ENCODE results near the gene USPL1. TPM values are rescaled to one million over a fixed set of nuclear protein-coding genes. Genes with fewer than 3 reads are reported as not detected.
"Not testable (repeated sequence)": the region's sequence is repeated elsewhere in the genome, so short reads cannot be mapped to it uniquely, and the experiment has no call there.

Gene USPL1
- total RNA-seq, 6 experiments from 2014 or later: 5.6 to 11.2 (median 8.4) TPM

DNA sequence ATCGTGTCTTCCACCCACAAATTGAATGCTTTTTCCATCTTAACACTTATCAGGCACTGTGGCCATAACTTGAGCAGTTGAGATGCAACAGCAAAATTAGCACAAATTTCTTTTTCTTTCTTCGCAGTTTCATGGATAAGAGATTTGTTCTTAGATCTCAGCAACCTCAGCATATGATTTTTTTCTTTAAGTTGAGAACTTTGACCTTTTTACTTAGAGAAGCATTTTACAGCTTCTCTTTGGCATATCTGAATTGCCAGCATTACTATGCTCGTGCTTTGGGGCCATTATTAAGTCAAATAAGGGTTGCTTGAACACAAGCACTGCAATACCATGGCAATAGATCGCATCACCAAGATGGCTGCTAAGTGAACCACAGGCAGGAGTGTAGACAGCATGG lies 16.1 kb downstream of the USPL1 start:
- H3K4me1 ChIP-seq: peaks cover 0 to 19% (median 2%) of the 10 kb centered on the region in 4 donors
- DNase-seq (no peak), ATAC-seq (no peak)
- intact Hi-C loops (cut with DNase I): no loop called here
- WGBS (ENCODE audit: insufficient coverage, low coverage, low lambda C conversion rate, missing lambda C conversion rate): 88% methylated on average over 4 of the region's 4 CpGs
- H3K9me3 ChIP-seq: no peaks in the 10 kb centered on the region
- TF ChIP-seq POLR2A (IDR thresholded peaks at IDR 0.05): no peak
- TF ChIP-seq, protein P1, sequence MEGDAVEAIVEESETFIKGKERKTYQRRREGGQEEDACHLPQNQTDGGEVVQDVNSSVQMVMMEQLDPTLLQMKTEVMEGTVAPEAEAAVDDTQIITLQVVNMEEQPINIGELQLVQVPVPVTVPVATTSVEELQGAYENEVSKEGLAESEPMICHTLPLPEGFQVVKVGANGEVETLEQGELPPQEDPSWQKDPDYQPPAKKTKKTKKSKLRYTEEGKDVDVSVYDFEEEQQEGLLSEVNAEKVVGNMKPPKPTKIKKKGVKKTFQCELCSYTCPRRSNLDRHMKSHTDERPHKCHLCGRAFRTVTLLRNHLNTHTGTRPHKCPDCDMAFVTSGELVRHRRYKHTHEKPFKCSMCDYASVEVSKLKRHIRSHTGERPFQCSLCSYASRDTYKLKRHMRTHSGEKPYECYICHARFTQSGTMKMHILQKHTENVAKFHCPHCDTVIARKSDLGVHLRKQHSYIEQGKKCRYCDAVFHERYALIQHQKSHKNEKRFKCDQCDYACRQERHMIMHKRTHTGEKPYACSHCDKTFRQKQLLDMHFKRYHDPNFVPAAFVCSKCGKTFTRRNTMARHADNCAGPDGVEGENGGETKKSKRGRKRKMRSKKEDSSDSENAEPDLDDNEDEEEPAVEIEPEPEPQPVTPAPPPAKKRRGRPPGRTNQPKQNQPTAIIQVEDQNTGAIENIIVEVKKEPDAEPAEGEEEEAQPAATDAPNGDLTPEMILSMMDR (IDR thresholded peaks at IDR 0.05): no peak
- H3K27me3 ChIP-seq: no peaks in the 10 kb centered on the region
- no peak overlapping the region for H3K4me3 ChIP-seq
- peaks cover 0 to 27% (median 1%) of the 10 kb centered on the region in 4 donors for H3K36me3 ChIP-seq
- no peak overlapping the region for H3K27ac ChIP-seq

DNA sequence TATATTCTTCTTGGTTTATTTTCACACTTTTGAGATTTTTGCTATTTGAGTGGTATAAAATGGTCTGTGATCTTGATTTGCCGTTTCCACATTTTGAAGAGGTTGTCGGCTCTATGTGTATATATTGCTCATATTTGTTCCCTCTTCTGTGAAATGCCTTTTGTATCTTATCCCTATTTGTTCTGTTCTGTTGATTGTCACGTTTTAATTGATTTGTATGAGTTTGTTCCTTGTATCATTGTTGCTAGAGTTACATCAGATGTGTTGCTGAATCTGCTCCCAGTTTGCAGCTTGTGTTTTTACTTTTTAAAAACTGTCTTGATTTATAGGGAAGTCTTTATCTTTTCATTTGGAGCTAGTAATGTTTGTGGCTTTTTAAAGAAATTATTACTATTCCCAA lies 17.1 kb downstream of the USPL1 start:
- Histone ChIP-seq H3K4me1 (peaks cover 0 to 19% (median 4%) of the 10 kb centered on the region in 4 donors), H3K27ac (no peak overlapping the region), H3K4me3 (no peak overlapping the region), H3K36me3 (peaks cover 0 to 25% (median 1%) of the 10 kb centered on the region in 4 donors), H3K9me3 (no peaks in the 10 kb centered on the region), H3K27me3 (no peaks in the 10 kb centered on the region)
- intact Hi-C loops (cut with DNase I): no loop called here
- DNase-seq (no peak), ATAC-seq (peak in 1 of 4 donors; percentile 23)
- WGBS (ENCODE audit: insufficient coverage, low coverage, low lambda C conversion rate, missing lambda C conversion rate): 31% methylated on average over 3 of the region's 3 CpGs
- TF ChIP-seq, protein P1 (IDR thresholded peaks at IDR 0.05): no peak

DNA sequence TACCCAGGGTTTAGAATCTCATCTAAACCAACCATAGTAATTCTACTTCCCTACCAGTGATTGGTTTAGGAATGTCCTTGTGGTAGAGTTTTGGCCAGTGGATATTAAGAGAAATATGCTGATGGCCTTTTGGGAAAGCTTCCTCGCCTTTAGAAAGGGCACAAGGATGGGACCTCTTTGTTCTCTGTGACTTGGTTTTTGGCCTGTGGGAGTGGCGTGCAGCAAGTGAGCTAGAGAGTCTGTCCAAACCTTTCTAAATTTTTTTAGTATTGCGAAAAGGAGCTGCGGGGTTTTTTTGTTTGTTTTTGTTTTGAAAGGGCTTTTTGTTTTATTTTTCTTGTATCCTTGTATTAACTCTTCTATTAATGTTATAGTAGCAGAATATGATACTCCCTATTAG lies 20.6 kb downstream of the USPL1 start:
- H3K9me3 ChIP-seq: no peaks in the 10 kb centered on the region
- no peaks in the 10 kb centered on the region for H3K27me3 ChIP-seq
- no peak for TF ChIP-seq POLR2A (IDR thresholded peaks at IDR 0.05)
- TF ChIP-seq, protein P1 (IDR thresholded peaks at IDR 0.05): no peak
- no peak overlapping the region for H3K4me3 ChIP-seq
- H3K4me1 ChIP-seq: peaks cover 0 to 19% (median 4%) of the 10 kb centered on the region in 4 donors
- intact Hi-C loops (cut with DNase I): no loop called here
- no peak overlapping the region for H3K27ac ChIP-seq
- DNase-seq (no peak), ATAC-seq (peak; percentile 59 to 83 (median 76))
- 26% methylated on average over 4 of the region's 4 CpGs for WGBS (ENCODE audit: insufficient coverage, low coverage, low lambda C conversion rate, missing lambda C conversion rate)
- peaks cover 0 to 9% (median 8%) of the 10 kb centered on the region in 4 donors for H3K36me3 ChIP-seq

DNA sequence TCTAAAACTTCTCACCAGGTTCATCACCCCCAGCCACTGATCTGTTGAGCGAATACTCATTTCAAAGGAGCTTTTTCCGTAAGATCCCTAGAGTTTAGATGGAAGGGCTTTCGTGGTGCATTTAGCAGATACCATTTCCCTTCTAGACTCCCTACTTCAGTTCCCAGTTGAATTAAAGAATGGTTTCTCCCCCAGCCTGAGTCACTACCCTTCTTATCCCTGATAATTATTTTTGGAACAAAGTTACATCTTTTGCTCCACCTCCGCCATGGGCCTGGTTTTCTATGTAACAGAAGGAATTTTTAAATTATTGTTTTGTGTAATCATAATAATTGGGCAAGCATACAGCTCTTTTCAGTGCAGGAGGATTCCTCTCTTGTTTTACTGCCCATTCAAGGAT lies 22.0 kb downstream of the USPL1 start:
- H3K4me1 ChIP-seq: peaks cover 0 to 19% (median 4%) of the 10 kb centered on the region in 4 donors
- no peak for DNase-seq
- H3K4me3 ChIP-seq: no peak overlapping the region
- no peaks in the 10 kb centered on the region for H3K9me3 ChIP-seq
- TF ChIP-seq, protein P1 (IDR thresholded peaks at IDR 0.05): no peak
- TF ChIP-seq POLR2A (IDR thresholded peaks at IDR 0.05): no peak
- H3K36me3 ChIP-seq: peaks cover 0 to 20% (median 8%) of the 10 kb centered on the region in 4 donors
- no peaks in the 10 kb centered on the region for H3K27me3 ChIP-seq
- H3K27ac ChIP-seq: no peak overlapping the region
- WGBS (ENCODE audit: insufficient coverage, low coverage, low lambda C conversion rate, missing lambda C conversion rate): 96% methylated on average over 4 of the region's 4 CpGs
- intact Hi-C loops (cut with DNase I): no loop called here
- no peak for ATAC-seq

DNA sequence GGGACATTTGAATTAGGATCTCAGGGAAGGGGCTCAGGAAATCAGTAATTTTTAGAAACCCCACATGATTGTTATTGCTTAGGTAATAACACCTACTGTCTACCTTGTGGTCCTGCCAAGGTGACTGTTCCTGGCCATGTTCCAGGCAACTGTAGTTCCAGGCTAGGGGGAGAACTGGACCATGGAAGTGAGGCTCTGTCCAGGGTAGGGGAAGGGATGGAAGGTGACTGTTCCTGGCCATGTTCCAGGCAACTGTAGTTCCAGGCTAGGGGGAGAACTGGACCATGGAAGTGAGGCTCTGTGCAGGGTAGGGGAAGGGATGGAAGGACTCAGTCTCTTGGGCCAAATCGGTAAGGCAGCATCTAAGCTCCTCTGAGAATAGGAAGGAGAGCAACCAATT lies 23.5 kb downstream of the USPL1 start:
- intact Hi-C loops (cut with DNase I); H3K9me3 ChIP-seq; H3K27ac ChIP-seq; H3K27me3 ChIP-seq; H3K4me3 ChIP-seq; DNase-seq: not testable (repeated sequence)
- ATAC-seq: peak in 3 of 4 donors; percentile 22 to 49 (median 48)
- peaks cover 0 to 21% (median 4%) of the 10 kb centered on the region in 4 donors for H3K4me1 ChIP-seq
- WGBS (ENCODE audit: insufficient coverage, low coverage, low lambda C conversion rate, missing lambda C conversion rate): 67% methylated on average over 1 of the region's 1 CpG
- H3K36me3 ChIP-seq: peaks cover 0 to 20% (median 8%) of the 10 kb centered on the region in 4 donors
